Keratinocyte (primary cell): Measurements from ENCODE around the gene ADARB2. TPM values are rescaled to one million over a fixed set of nuclear protein-coding genes. Genes with fewer than 3 reads are reported as not detected.

Experiments
- DNase-seq: peaks from one replicate; pipeline ENCODE4 v3.0.0-alpha.2; 2011; ENCODE audit warnings: low read depth, missing footprints, low spot score
- FAIRE-seq: peaks from 2 replicates; lab custom pipeline; 2011; peaks lifted over from hg19 to GRCh38; lab: Jason Lieb, UNC
- H2AFZ ChIP-seq: 2 replicates; pipeline ENCODE4 v1.6.0; 2012; ENCODE audit warnings: low read length, control low read depth, inconsistent platforms; ENCODE audit not compliant: control insufficient read depth
- H3K27ac ChIP-seq: 2 replicates; pipeline ENCODE4 v1.5.1; 2011; ENCODE audit warnings: low read length; ENCODE audit not compliant: control insufficient read depth, insufficient read depth
- H3K27me3 ChIP-seq: 3 replicates; pipeline ENCODE4 v1.6.0; 2011; ENCODE audit warnings: low read length; ENCODE audit not compliant: control insufficient read depth, insufficient read depth; ENCODE audit errors: extremely low read depth
- H3K36me3 ChIP-seq, 2 experiments: 2 replicates in 1 of 2; 3 replicates in 1 of 2; pipeline ENCODE4 v1.5.1; 2011; ENCODE audit warnings: low read length in 2 of 2, mild to moderate bottlenecking in 1 of 2; ENCODE audit not compliant: control insufficient read depth in 2 of 2, insufficient read depth in 2 of 2; ENCODE audit errors: extremely low read depth in 1 of 2
- H3K4me1 ChIP-seq: 3 replicates; pipeline ENCODE4 v1.5.1; 2011; ENCODE audit warnings: low read length; ENCODE audit not compliant: control insufficient read depth, insufficient read depth; ENCODE audit errors: extremely low read depth
- H3K4me2 ChIP-seq: 3 replicates; pipeline ENCODE4 v1.6.0; 2011; ENCODE audit warnings: low read depth, low read length; ENCODE audit not compliant: control insufficient read depth, insufficient read depth; ENCODE audit errors: extremely low read depth
- H3K4me3 ChIP-seq, 3 experiments: fragments of 200-600 bp in 1 of 3; sonication (generic) in 1 of 3; 2 replicates in 2 of 3; 3 replicates in 1 of 3; pipeline ENCODE4 v1.5.1; 2011 to 2016; ENCODE audit warnings: low read length in 3 of 3, mild to moderate bottlenecking in 3 of 3, control low read depth in 2 of 3, inconsistent platforms in 1 of 3, low read depth in 1 of 3, mixed read lengths in 1 of 3, mixed run types in 1 of 3, moderate library complexity in 1 of 3; ENCODE audit not compliant: control insufficient read depth in 2 of 3, insufficient read depth in 2 of 3; ENCODE audit errors: extremely low read depth in 1 of 3
- H3K79me2 ChIP-seq: 2 replicates; pipeline ENCODE4 v1.6.0; 2012; ENCODE audit warnings: low read length; ENCODE audit not compliant: control insufficient read depth, insufficient read depth
- H3K9ac ChIP-seq: 3 replicates; pipeline ENCODE4 v1.6.0; 2011; ENCODE audit warnings: low read length; ENCODE audit not compliant: control insufficient read depth, insufficient read depth; ENCODE audit errors: extremely low read depth
- H3K9me1 ChIP-seq: 3 replicates; pipeline ENCODE4 v1.6.0; 2011; ENCODE audit warnings: low read length; ENCODE audit not compliant: control insufficient read depth, insufficient read depth; ENCODE audit errors: extremely low read depth
- H3K9me3 ChIP-seq: 2 replicates; pipeline ENCODE4 v1.5.1; 2012; ENCODE audit warnings: low read depth, low read length; ENCODE audit not compliant: control insufficient read depth
- H4K20me1 ChIP-seq: 3 replicates; pipeline ENCODE4 v1.6.0; 2011; ENCODE audit warnings: low read length; ENCODE audit not compliant: control insufficient read depth, insufficient read depth; ENCODE audit errors: extremely low read depth
- CTCF ChIP-seq, 3 experiments: IDR thresholded peaks in 1 of 3; conservative IDR thresholded peaks in 1 of 3; optimal IDR thresholded peaks in 1 of 3; 2 replicates in 2 of 3; 3 replicates in 1 of 3; pipeline versions ENCODE3 to v1.5.1; 2011; ENCODE audit warnings: low read length in 3 of 3, mild to moderate bottlenecking in 3 of 3, moderate library complexity in 2 of 3, control low read depth in 1 of 3, inconsistent platforms in 1 of 3; ENCODE audit not compliant: insufficient read depth in 2 of 3; ENCODE audit errors: extremely low read depth in 1 of 3
- EZH2 ChIP-seq: IDR thresholded peaks from one replicate; pipeline ENCODE4 v1.6.1; 2012; ENCODE audit warnings: inconsistent platforms, mild to moderate bottlenecking, low read length, moderate library complexity
- dilution Hi-C: fragments of 300-500 bp; cut with MboI; formaldehyde crosslinking; loops from one replicate; pipeline ENCODE4 v1.7.0; 2020; ENCODE audit warnings: low sequenced_read_pairs; ENCODE audit not compliant: extremely low pct_ligation_motif_present
- polyA plus RNA-seq, 5 experiments: library from polyadenylated mRNA; depleted of rRNA in 3 of 5; stranded (reverse) in 3 of 5; stranded (forward) in 1 of 5; unstranded in 1 of 5; fragments of >200 nt; gene quantifications; 1 replicate in 1 of 5; 2 replicates in 3 of 5; 3 replicates in 1 of 5; pipeline versions ENCODE4 v1.2.1 to v1.2.3, GENCODE V29; 2011 to 2012; ENCODE audit warnings: missing spikeins in 2 of 5, low read depth in 1 of 5, low replicate concordance in 1 of 5

Gene ADARB2
- polyA plus RNA-seq, 1 donor (not counting 4 experiments of a cell fraction or from before 2014, with no cell fraction given) = not detected

- DNase-seq = no peak
- H3K27ac ChIP-seq = no peak overlapping the region
- H3K27me3 ChIP-seq = no peaks in the 10 kb centered on the region
Observed at GRCh38 chr10:1549591-1550290, 187.6 kb downstream of the ADARB2 start.

GRCh38 chr10:1548596-1548995 is 188.7 kb downstream of the ADARB2 start:
- dilution Hi-C loops = no loop called here
- H3K36me3 ChIP-seq = no peaks in the 10 kb centered on the region
- DNase-seq (no peak), FAIRE-seq (no peak)
- H3K4me2 ChIP-seq = no peak overlapping the region
- H2AFZ ChIP-seq = no peak overlapping the region
- no peak overlapping the region for H3K4me3 ChIP-seq
- no peak overlapping the region for H3K27ac ChIP-seq
- TF ChIP-seq CTCF (optimal IDR thresholded peaks at IDR 0.05 in 1 of 3, IDR thresholded peaks at IDR 0.05 in 1 of 3, conservative IDR thresholded peaks at IDR 0.05 in 1 of 3; ENCODE audit: extremely low read depth in 1 of 3, insufficient read depth in 2 of 3, low read length in 3 of 3) (no peak), EZH2 (no peak)
- peaks cover 9% of the 10 kb centered on the region for H3K9me3 ChIP-seq
- no peaks in the 10 kb centered on the region for H3K79me2 ChIP-seq
- no peaks in the 10 kb centered on the region for H3K27me3 ChIP-seq
- no peaks in the 10 kb centered on the region for H3K9me1 ChIP-seq
- no peak overlapping the region for H3K9ac ChIP-seq
- no peaks in the 10 kb centered on the region for H3K4me1 ChIP-seq
- H4K20me1 ChIP-seq = no peaks in the 10 kb centered on the region

More at GRCh38 chr10:1549591-1550290, 187.6 kb downstream of the ADARB2 start:
- TF ChIP-seq EZH2 (no peak), CTCF (optimal IDR thresholded peaks at IDR 0.05 in 1 of 3, IDR thresholded peaks at IDR 0.05 in 1 of 3, conservative IDR thresholded peaks at IDR 0.05 in 1 of 3; ENCODE audit: extremely low read depth in 1 of 3, insufficient read depth in 2 of 3, low read length in 3 of 3) (no peak)
- Histone ChIP-seq H3K4me1 (no peaks in the 10 kb centered on the region), H3K9me3 (peaks cover 6% of the 10 kb centered on the region), H4K20me1 (no peaks in the 10 kb centered on the region), H3K36me3 (no peaks in the 10 kb centered on the region), H2AFZ (no peak overlapping the region), H3K4me2 (no peak overlapping the region), H3K79me2 (no peaks in the 10 kb centered on the region), H3K4me3 (no peak overlapping the region), H3K9ac (no peak overlapping the region), H3K9me1 (no peaks in the 10 kb centered on the region)
- dilution Hi-C loops = no loop called here
- FAIRE-seq = no peak
